ENCODE measurements around the gene ST7. TPM values are rescaled to one million over a fixed set of nuclear protein-coding genes. Genes with fewer than 3 reads are reported as not detected.

ST7 gene
- polyA plus RNA-seq, 2 of the 4 experiments (the other 2 are of a cell fraction), result 16.2 to 26.0 TPM

DNA sequence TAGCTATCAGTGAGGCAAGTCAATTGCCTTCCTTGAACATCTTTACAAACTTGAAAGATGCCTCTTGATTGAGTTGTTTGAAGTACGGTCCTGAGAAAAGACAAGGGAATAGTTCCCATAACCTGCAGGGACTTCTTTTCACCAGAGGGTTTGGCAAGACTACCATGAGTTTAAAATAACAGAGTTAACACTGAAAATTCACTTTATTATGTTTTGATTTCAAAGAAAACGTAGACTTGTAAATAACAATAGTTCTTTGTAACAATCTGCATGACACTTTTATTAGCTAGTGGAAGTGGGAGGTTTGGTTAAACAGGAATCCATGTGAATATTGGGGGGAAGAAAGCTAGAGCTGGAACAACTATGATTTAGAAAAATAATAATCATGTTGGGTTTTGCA is 320.0 kb downstream of the ST7 start:
- DNase-seq (ENCODE audit: low read depth in 1 of 2, low spot score in 1 of 2) (no peak), ATAC-seq (no peak), FAIRE-seq (no peak)
- Histone ChIP-seq H3K4me1 (peaks cover 15% of the 10 kb centered on the region), H3K9me3 (no peaks in the 10 kb centered on the region), H3K4me3 (no peak overlapping the region), H3K27ac (no peak overlapping the region), H3K4me2 (no peak overlapping the region)
- ChIA-PET POLR2A (no interaction called here), CTCF (interaction anchor here (1.0 kb wide), 1 partner anchor 60 kb away, joined by 3 read pairs; no protein-coding TSS in a partner anchor)
- no peak for TF ChIP-seq TP53 (CRISPR knock-in tag; IDR thresholded peaks at IDR 0.05)
- no peak for TF ChIP-seq HOXB5 (CRISPR knock-in tag; IDR thresholded peaks at IDR 0.05)
- WGBS (ENCODE audit: missing lambda C conversion rate), result 56% methylated on average over 2 of the region's 2 CpGs

GRCh38 chr7:117273814-117274225 is 320.5 kb downstream of the ST7 start:
- CTCF ChIA-PET, result no interaction called here
- no peak for ATAC-seq
- no peak for FAIRE-seq
- no peak overlapping the region for H3K27ac ChIP-seq
- TF ChIP-seq ESRRA (IDR thresholded peaks at IDR 0.05; ENCODE audit: borderline replicate concordance, low read length) (no peak), FOSL2 (IDR thresholded peaks at IDR 0.05) (no peak), FOSL2 (CRISPR knock-in tag; IDR thresholded peaks at IDR 0.05) (no peak), HOXA7 (CRISPR knock-in tag; IDR thresholded peaks at IDR 0.05) (no peak)
- H3K4me1 ChIP-seq, result peaks cover 15% of the 10 kb centered on the region
- POLR2A ChIA-PET, result no interaction called here
- no peaks in the 10 kb centered on the region for H3K9me3 ChIP-seq
- DNase-seq (ENCODE audit: low read depth in 1 of 2, low spot score in 1 of 2), result no peak
- WGBS (ENCODE audit: missing lambda C conversion rate), result 72% methylated on average over 11 of the region's 11 CpGs
- H3K4me2 ChIP-seq, result no peak overlapping the region
- no peak overlapping the region for H3K4me3 ChIP-seq

DNA sequence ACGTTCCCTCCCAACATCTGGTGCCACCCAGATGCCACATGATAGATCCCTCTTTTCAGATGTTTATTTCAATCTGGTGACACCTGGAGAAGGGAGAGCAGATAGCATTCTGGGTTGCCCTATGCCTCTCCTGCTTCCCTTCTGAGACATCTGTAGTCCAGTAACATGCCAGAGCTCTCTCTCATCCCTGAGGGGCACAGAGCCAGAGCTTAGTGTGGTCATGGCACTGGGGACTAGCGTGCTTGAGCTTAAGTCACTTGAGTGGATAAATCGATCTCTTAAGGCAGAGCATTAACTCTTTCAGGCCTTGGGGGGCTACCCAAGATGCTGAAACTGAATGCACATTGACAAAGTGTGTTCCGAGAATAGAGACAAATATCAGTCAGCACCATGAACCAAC is 321.6 kb downstream of the ST7 start:
- DNase-seq (ENCODE audit: low read depth in 1 of 2, low spot score in 1 of 2), result no peak
- FAIRE-seq, result no peak
- no peak overlapping the region for H3K4me3 ChIP-seq
- POLR2A ChIA-PET, result no interaction called here
- no peaks in the 10 kb centered on the region for H3K9me3 ChIP-seq
- CTCF ChIA-PET, result interaction anchor here (1.6 kb wide), 1 partner anchor 62 kb away, joined by 3 read pairs; no protein-coding TSS in a partner anchor
- TF ChIP-seq HOXB13 (CRISPR knock-in tag; IDR thresholded peaks at IDR 0.05; ENCODE audit: low read depth) (no peak), NFE2L2 (conservative IDR thresholded peaks at IDR 0.05; ENCODE audit: low read length) (no peak)
- no peak overlapping the region for H3K27ac ChIP-seq
- 71% methylated on average over 4 of the region's 4 CpGs for WGBS (ENCODE audit: missing lambda C conversion rate)
- no peak overlapping the region for H3K4me2 ChIP-seq
- ATAC-seq, result no peak
- H3K4me1 ChIP-seq, result peaks cover 6% of the 10 kb centered on the region; the same call in 1 of the 3 replicates

- TF ChIP-seq NR3C1 (IDR thresholded peaks at IDR 0.05) (no peak), EHF (CRISPR knock-in tag; IDR thresholded peaks at IDR 0.05) (no peak), CBX2 (IDR thresholded peaks at IDR 0.05; ENCODE audit: borderline replicate concordance, low read depth) (no peak), MAZ (IDR thresholded peaks at IDR 0.05; ENCODE audit: borderline replicate concordance, low read depth, low read length) (no peak), ZFP36 (IDR thresholded peaks at IDR 0.05; ENCODE audit: borderline replicate concordance, partially characterized antibody) (no peak), HOXB13 (CRISPR knock-in tag; IDR thresholded peaks at IDR 0.05; ENCODE audit: low read depth) (no peak)
- TF ChIP-seq, protein P1, sequence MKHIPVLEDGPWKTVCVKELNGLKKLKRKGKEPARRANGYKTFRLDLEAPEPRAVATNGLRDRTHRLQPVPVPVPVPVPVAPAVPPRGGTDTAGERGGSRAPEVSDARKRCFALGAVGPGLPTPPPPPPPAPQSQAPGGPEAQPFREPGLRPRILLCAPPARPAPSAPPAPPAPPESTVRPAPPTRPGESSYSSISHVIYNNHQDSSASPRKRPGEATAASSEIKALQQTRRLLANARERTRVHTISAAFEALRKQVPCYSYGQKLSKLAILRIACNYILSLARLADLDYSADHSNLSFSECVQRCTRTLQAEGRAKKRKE (CRISPR knock-in tag; IDR thresholded peaks at IDR 0.05; ENCODE audit: low read depth), result no peak
- Histone ChIP-seq H3K9me3 (no peaks in the 10 kb centered on the region), H3K4me3 (no peak overlapping the region), H3K27ac (no peak overlapping the region), H3K4me2 (no peak overlapping the region), H3K4me1 (no peaks in the 10 kb centered on the region)
- POLR2A ChIA-PET, result no interaction called here
- no peak for FAIRE-seq
- CTCF ChIA-PET, result interaction anchor here (0.6 to 0.7 kb wide), 2 partner anchors 18 to 1233 kb away, joined by 3 read pairs; no protein-coding TSS in a partner anchor
- no peak for DNase-seq (ENCODE audit: low read depth in 1 of 2, low spot score in 1 of 2)
- 69% methylated on average over 3 of the region's 3 CpGs for WGBS (ENCODE audit: missing lambda C conversion rate)
- ATAC-seq, result no peak
These were observed 324.3 kb downstream of the ST7 start for GRCh38 chr7:117277576-117277975.

- DNase-seq (ENCODE audit: low read depth in 1 of 2, low spot score in 1 of 2), result no peak
- no peak overlapping the region for H3K4me2 ChIP-seq
- no peaks in the 10 kb centered on the region for H3K4me1 ChIP-seq
- TF ChIP-seq EHMT2 (IDR thresholded peaks at IDR 0.05; ENCODE audit: low read depth) (no peak), EP300 (IDR thresholded peaks at IDR 0.05) (no peak), RAD21 (conservative IDR thresholded peaks at IDR 0.05 in 1 of 2, IDR thresholded peaks at IDR 0.05 in 1 of 2) (no peak), NFE2L2 (conservative IDR thresholded peaks at IDR 0.05; ENCODE audit: low read length) (no peak), RFX5 (IDR thresholded peaks at IDR 0.05) (no peak), TP53 (CRISPR knock-in tag; IDR thresholded peaks at IDR 0.05) (no peak), CHD4 (IDR thresholded peaks at IDR 0.05; ENCODE audit: borderline replicate concordance) (no peak), PHF8 (IDR thresholded peaks at IDR 0.05; ENCODE audit: borderline replicate concordance, low read depth) (no peak), BHLHE40 (IDR thresholded peaks at IDR 0.05; ENCODE audit: low read depth, low read length) (no peak), TFCP2L1 (CRISPR knock-in tag; IDR thresholded peaks at IDR 0.05) (no peak), MAFK (IDR thresholded peaks at IDR 0.05; ENCODE audit: partially characterized antibody) (no peak), JUN (IDR thresholded peaks at IDR 0.05) (no peak)
- TF ChIP-seq, protein P2, sequence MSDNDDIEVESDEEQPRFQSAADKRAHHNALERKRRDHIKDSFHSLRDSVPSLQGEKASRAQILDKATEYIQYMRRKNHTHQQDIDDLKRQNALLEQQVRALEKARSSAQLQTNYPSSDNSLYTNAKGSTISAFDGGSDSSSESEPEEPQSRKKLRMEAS (IDR thresholded peaks at IDR 0.05), result no peak
- POLR2A ChIA-PET, result no interaction called here
- no peaks in the 10 kb centered on the region for H3K9me3 ChIP-seq
- H3K4me3 ChIP-seq, result no peak overlapping the region
- no peak overlapping the region for H3K27ac ChIP-seq
- CTCF ChIA-PET, result interaction anchor here (0.6 kb wide), 1 partner anchor 17 kb away, joined by 3 read pairs; no protein-coding TSS in a partner anchor
- no peak for ATAC-seq
- no peak for FAIRE-seq
- WGBS (ENCODE audit: missing lambda C conversion rate), result 86% methylated on average over 3 of the region's 10 CpGs
These were observed 324.7 kb downstream of the ST7 start for GRCh38 chr7:117278040-117278439.
